Suprapubic skin (tissue), 4 donors: ENCODE data around the gene C14orf132.

Experiments
- CTCF ChIP-seq, 2 donors: fragments of 200-600 bp in 1 of 2; fragments of 450-650 bp in 1 of 2; sonication (generic) in 1 of 2; IDR thresholded peaks; one replicate each; pipeline ENCODE4 v1.5.1; 2016 to 2019; ENCODE audit warnings: antibody characterized with exemption in 2 of 2, mild to moderate bottlenecking in 1 of 2, moderate library complexity in 1 of 2
- EP300 ChIP-seq: sonication (generic); formaldehyde crosslinking; IDR thresholded peaks from one replicate; pipeline ENCODE4 v1.6.1; 2017; ENCODE audit warnings: antibody characterized with exemption
- POLR2A ChIP-seq, 2 donors: fragments of 450-650 bp; IDR thresholded peaks; one replicate each; pipeline ENCODE4 v1.6.1; 2017; ENCODE audit warnings: antibody characterized with exemption in 2 of 2, mild to moderate bottlenecking in 2 of 2, moderate library complexity in 2 of 2
- POLR2AphosphoS5 ChIP-seq, 3 donors: sonication (generic); formaldehyde crosslinking; IDR thresholded peaks; one replicate each; pipeline ENCODE4 v1.6.1; 2017; ENCODE audit warnings: antibody characterized with exemption in 3 of 3

GRCh38 chr14:96072076-96072475 lies 32.9 kb downstream of the C14orf132 start:
- TF ChIP-seq CTCF (IDR thresholded peaks at IDR 0.05) (no peak), POLR2A (IDR thresholded peaks at IDR 0.05) (no peak), EP300 (no peak), POLR2AphosphoS5 (IDR thresholded peaks at IDR 0.05) (no peak)
